ENCODE data around the gene CASP10. TPM values are rescaled to one million over a fixed set of nuclear protein-coding genes. Genes with fewer than 3 reads are reported as not detected.

CASP10 gene
- total RNA-seq, 2 experiments from 2014 or later = 26.6 to 37.4 TPM

DNA sequence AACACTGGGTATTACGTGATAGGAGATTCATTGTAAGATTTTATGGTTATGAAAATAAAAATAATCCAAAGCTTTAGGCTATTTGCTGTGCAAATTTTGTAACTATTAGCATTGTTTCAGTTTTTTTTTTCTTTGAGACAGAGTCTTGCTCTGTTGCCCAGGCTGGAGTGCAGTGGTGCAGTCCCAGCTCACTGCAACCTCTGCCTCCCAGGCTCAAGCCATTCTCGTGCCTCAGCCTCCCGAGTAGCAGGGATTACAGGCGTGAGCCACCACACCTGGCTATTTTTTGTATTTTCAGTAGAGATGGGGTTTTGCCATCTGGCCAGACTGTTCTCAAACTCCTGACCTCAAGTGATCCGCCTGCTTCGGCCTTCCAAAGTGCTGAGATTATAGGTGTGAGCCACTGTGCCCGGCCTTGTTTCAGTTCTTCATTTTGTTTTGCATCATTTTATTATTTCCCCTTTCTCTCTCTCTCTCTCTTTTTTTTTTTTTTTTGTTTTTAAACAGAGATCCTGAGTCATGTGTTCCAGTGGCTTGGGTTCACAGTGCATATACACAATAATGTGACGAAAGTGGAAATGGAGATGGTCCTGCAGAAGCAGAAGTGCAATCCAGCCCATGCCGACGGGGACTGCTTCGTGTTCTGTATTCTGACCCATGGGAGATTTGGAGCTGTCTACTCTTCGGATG lies 25.8 kb downstream of the CASP10 start:
- no peak for ATAC-seq
- peaks cover 6% of the 10 kb centered on the region for H3K4me1 Mint-ChIP-seq
- H3K36me3 Mint-ChIP-seq = peaks cover 38% of the 10 kb centered on the region
- no peaks in the 10 kb centered on the region for H3K9me3 Mint-ChIP-seq (ENCODE audit: low read depth)
- no peaks in the 10 kb centered on the region for H3K27me3 Mint-ChIP-seq
- CTCF ChIA-PET = no interaction called here
- H3K4me3 Mint-ChIP-seq = no peak overlapping the region
- no peak for DNase-seq
- no peak overlapping the region for H3K27ac Mint-ChIP-seq

DNA sequence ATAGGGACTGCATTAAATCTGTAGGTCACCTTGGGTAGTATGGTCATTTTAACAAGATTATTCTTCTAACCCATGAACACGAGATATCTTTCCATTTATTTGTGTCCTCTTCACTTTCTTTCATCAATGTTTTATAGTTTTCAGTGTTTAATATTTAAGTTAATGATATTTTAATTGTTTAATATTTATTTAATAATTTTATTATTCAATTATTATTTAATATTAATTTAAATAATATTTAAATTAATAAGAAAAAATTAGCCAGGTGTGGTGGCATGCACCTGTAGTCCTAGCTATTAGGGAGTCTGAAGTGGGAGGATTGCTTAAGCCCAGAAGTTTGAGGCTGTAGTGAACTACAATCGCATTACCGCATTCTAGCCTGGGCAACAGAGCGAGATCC lies 33.0 kb downstream of the CASP10 start:
- Mint-ChIP-seq H3K4me3 (no peak overlapping the region), H3K36me3 (peaks cover 36% of the 10 kb centered on the region), H3K4me1 (peaks cover 15% of the 10 kb centered on the region), H3K9me3 (ENCODE audit: low read depth) (no peaks in the 10 kb centered on the region), H3K27me3 (no peaks in the 10 kb centered on the region), H3K27ac (no peak overlapping the region)
- DNase-seq = no peak
- no peak for ATAC-seq
- CTCF ChIA-PET = interaction anchor here (0.9 to 3.1 kb wide), 3 partner anchors 12 to 16 kb away, joined by 3 to 10 read pairs (median 3); no protein-coding TSS in a partner anchor

DNA sequence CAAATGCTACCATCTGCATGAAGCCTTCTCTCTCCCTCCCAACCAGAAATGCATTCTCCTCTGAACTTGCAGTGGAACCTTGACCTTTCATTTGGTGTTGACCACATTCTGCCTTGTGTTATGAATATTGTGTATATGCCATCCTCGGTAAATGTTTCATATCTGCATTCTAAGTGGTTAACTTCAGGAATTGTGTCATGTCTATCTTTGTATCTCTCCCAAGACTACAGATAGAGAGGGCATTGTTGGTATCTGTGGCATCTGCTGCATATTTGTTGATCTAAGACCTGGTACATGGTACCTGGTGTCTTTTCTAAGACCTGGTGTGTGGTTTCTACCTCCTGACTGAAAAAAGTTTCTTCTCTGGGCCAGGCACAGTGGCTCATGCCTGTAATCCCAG lies 34.0 kb downstream of the CASP10 start:
- no peak overlapping the region for H3K4me3 Mint-ChIP-seq
- H3K27ac Mint-ChIP-seq = no peak overlapping the region
- H3K27me3 Mint-ChIP-seq = no peaks in the 10 kb centered on the region
- H3K36me3 Mint-ChIP-seq = peaks cover 33% of the 10 kb centered on the region
- CTCF ChIA-PET = no interaction called here
- DNase-seq (no peak), ATAC-seq (no peak)
- H3K4me1 Mint-ChIP-seq = peaks cover 15% of the 10 kb centered on the region
- no peaks in the 10 kb centered on the region for H3K9me3 Mint-ChIP-seq (ENCODE audit: low read depth)

DNA sequence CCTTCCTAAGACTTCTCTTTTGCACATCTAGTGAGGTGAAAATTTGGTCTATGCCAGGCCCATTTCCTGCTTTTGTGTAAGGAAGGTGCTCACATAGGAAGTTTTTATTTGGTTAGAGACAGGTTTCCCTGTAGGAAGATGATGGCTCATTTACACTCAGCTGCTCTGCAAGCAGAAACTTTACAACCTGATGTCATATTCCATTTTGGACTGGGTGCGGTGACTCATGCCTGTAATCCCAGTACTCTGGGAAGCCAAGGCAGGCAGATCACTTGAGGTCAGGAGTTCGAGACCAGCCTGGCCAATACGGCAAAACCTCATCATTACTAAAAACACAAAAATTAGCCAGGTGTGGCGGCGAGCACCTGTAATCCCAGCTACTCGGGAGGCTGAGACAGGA lies 35.8 kb downstream of the CASP10 start:
- DNase-seq = no peak
- H3K36me3 Mint-ChIP-seq = peaks cover 34% of the 10 kb centered on the region
- no peak overlapping the region for H3K4me3 Mint-ChIP-seq
- H3K4me1 Mint-ChIP-seq = peaks cover 25% of the 10 kb centered on the region
- CTCF ChIA-PET = interaction anchor here (1.5 kb wide), 1 partner anchor 13 kb away, joined by 8 read pairs; no protein-coding TSS in a partner anchor
- no peak for ATAC-seq
- no peaks in the 10 kb centered on the region for H3K9me3 Mint-ChIP-seq (ENCODE audit: low read depth)
- no peak overlapping the region for H3K27ac Mint-ChIP-seq
- no peaks in the 10 kb centered on the region for H3K27me3 Mint-ChIP-seq

DNA sequence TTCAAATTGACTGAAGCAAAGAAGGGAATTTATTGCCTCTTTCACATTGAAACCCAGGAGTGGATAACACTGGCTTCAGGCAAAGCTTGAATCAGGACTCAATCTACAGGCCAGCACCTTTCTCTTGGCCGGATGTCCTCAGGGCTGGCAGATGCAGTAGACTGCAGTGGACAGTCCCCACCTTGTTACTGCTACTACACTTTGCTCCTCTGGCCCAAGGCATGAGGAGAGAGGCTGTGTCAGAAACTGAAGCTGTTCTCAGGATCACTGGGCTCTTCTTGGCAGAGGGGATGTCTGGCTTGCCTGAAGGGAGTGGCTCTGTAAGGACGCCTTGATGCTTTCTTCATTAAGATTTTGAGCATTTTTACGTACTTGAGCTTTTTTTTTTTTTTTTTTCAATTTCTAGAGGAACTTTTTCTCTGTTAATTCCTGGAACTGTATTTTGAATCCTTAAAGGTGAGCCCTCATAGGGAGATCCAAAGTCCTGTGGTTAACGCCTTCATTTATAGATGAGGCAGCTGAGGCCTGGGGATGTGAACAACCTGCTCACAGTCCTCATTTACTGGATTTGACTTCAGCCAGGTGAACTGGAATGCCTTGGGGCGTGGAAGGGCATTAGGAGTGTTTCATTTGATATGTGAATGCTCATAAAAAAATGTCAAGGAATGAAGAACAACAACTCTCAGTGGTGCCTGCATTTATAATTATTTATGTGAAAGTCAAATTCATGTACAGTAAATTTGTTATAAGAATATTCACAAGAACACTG lies 36.6 kb downstream of the CASP10 start:
- Mint-ChIP-seq H3K27ac (no peak overlapping the region), H3K9me3 (ENCODE audit: low read depth) (no peaks in the 10 kb centered on the region), H3K4me1 (peaks cover 26% of the 10 kb centered on the region), H3K27me3 (no peaks in the 10 kb centered on the region), H3K36me3 (peaks cover 34% of the 10 kb centered on the region), H3K4me3 (no peak overlapping the region)
- ATAC-seq (no peak), DNase-seq (no peak)
- CTCF ChIA-PET = interaction anchor here (0.6 kb wide), 2 partner anchors 28 to 408 kb away, joined by 3 read pairs; partner anchors contain the start of gene BZW1

DNA sequence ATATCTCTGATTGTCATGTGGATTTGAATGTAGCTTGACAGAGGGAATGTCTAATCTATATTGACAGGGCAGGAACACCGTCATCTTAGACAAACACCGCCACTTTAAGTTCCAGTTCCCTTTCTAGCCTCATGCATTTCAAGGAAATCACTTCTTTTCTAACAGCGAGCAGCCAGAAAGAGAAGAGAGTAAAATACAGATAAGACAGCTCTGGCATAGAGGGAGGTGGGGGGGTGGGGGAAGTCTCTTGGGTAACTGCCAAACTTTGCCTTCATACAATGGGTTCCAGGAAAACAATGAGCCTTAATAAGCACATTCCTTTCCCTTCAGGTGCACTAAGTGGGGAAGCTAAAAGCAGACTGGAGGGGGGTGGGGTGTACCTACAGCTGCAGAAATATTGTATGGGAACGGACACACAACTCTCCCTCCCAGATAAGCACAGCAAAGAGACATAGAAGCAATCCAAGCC lies 37.2 kb downstream of the CASP10 start:
- H3K36me3 Mint-ChIP-seq = peaks cover 33% of the 10 kb centered on the region

DNA sequence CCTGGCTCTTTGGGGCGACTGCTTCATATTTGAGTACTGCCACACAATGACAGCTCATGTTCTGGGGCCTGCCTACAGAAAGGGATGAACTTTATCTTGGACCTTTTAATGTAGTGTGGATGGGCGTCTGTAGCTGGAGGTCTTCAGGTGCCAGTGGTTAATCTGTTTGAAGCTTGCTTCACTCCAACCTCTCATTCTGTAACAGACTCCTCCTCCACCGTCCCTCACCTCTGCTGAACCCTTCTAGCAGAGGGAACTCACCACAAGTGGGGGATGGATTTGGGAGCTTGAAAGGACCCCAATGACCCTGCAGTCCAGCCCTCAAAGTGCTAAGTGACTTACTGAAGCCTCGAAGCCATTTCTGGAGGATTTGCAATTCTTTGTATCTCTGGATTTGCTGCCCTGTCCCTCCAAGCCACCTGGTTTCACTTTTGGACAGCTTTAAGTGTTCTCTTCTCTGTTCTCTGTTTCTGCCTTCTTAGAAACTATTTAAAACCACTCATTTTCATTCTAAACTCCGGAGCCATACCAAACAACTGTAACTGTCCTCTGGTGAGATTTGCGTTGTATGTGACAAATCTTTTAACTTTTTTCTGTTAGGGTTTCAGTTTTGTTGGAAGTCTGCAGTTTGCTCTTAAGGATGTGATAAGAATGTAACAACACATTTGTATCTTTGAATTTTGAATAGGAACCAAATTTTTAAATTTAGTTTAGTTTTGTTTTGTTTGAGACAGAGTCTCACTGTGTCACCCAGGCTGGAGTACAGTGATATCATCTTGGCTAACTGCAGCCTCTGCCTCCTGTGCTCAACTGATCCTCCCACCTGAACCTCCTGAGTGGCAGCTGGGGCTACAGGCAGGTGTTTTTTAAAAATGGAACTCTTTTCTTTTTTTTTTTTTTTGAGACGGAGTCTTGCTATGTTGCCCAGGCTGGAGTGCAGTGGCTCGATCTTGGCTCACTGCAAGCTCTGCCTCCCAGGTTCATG lies 40.4 kb downstream of the CASP10 start:
- peak overlapping the region; percentile 68 for H3K27ac Mint-ChIP-seq
- H3K36me3 Mint-ChIP-seq = peaks cover 11% of the 10 kb centered on the region
- CTCF ChIA-PET = interaction anchor here (1.0 to 1.5 kb wide), 3 partner anchors 9 to 40 kb away, joined by 3 to 12 read pairs (median 7); partner anchors contain the start of gene CASP10
- DNase-seq = no peak
- peaks cover 25% of the 10 kb centered on the region for H3K4me1 Mint-ChIP-seq
- no peaks in the 10 kb centered on the region for H3K9me3 Mint-ChIP-seq (ENCODE audit: low read depth)
- H3K27me3 Mint-ChIP-seq = no peaks in the 10 kb centered on the region
- ATAC-seq = peak; percentile 33
- H3K4me3 Mint-ChIP-seq = peak overlapping the region; percentile 13

More for the DNA sequence above, 37.2 kb downstream of the CASP10 start:
- Mint-ChIP-seq H3K4me1 (peaks cover 31% of the 10 kb centered on the region), H3K27me3 (no peaks in the 10 kb centered on the region), H3K9me3 (ENCODE audit: low read depth) (no peaks in the 10 kb centered on the region), H3K27ac (no peak overlapping the region), H3K4me3 (no peak overlapping the region)
- CTCF ChIA-PET = interaction anchor here (0.8 kb wide), 1 partner anchor 44 kb away, joined by 3 read pairs; no protein-coding TSS in a partner anchor
- ATAC-seq (no peak), DNase-seq (no peak)

DNA sequence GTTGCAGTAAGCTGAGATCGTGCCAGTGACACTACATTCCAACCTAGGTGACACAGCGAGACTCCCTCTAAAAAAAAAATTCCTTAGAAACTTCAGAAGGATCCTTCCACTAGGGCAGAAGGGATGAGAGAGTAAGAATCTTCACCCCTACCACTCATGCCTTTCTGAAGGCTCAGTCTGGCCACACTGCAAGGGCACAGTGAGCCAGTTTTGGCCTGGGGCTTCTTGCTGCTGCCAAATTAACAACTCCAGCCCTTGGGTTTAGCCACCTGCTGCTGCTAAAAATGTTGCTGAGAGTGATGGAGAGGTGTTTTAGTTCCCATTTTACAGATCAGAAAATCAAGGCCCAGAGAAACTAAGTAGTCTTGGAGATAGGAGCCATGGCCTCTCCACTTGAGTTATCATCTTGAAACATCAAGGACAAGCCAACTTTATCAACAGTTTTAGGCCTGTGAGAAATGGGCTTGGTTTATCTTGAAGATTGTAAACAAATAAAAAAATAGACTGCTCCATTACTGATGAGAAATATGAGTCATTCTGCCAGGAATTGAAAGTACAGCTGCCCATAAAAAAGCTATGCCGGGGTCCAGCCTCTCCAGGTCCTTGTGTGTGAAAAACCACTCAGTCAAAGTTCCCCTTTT lies 45.5 kb downstream of the CASP10 start:
- no peak overlapping the region for H3K4me3 Mint-ChIP-seq
- ATAC-seq = no peak
- CTCF ChIA-PET = interaction anchor here (0.9 to 4.2 kb wide), 4 partner anchors 13 to 159 kb away, joined by 3 to 26 read pairs (median 3); partner anchors contain the start of gene CASP10

DNA sequence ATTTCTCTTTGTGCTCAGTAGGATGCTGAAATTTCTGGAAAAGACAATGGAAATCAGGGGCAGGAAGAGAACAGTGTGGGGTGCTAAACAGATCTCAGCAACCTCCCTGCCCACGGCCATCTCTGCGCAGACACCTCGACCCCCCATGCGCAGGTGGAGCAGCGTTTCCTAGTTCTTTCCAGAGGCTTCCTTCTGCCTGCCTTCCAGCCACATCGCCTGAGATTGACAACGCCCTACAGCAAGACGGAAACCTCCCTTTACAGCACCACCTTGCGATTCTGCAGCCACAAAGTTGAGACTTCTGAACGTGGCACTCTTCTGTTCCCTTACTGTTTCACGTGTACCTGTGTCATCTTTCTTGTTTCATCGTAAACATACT lies 46.0 kb downstream of the CASP10 start:
- Mint-ChIP-seq H3K36me3 (peaks cover under 1% of the 10 kb centered on the region), H3K9me3 (ENCODE audit: low read depth) (no peaks in the 10 kb centered on the region), H3K27me3 (no peaks in the 10 kb centered on the region), H3K4me1 (peaks cover 43% of the 10 kb centered on the region), H3K27ac (peak overlapping the region; percentile 20), H3K4me3 (no peak overlapping the region)
- CTCF ChIA-PET = interaction anchor here (0.6 to 4.2 kb wide), 7 partner anchors 13 to 160 kb away, joined by 3 to 26 read pairs (median 3); partner anchors contain the start of gene CASP10
- no peak for ATAC-seq
- no peak for DNase-seq

More for the DNA sequence above, 45.5 kb downstream of the CASP10 start:
- Mint-ChIP-seq H3K9me3 (ENCODE audit: low read depth) (no peaks in the 10 kb centered on the region), H3K4me1 (peaks cover 46% of the 10 kb centered on the region), H3K27me3 (no peaks in the 10 kb centered on the region), H3K27ac (peak overlapping the region; percentile 20), H3K36me3 (no peaks in the 10 kb centered on the region)
- no peak for DNase-seq

DNA sequence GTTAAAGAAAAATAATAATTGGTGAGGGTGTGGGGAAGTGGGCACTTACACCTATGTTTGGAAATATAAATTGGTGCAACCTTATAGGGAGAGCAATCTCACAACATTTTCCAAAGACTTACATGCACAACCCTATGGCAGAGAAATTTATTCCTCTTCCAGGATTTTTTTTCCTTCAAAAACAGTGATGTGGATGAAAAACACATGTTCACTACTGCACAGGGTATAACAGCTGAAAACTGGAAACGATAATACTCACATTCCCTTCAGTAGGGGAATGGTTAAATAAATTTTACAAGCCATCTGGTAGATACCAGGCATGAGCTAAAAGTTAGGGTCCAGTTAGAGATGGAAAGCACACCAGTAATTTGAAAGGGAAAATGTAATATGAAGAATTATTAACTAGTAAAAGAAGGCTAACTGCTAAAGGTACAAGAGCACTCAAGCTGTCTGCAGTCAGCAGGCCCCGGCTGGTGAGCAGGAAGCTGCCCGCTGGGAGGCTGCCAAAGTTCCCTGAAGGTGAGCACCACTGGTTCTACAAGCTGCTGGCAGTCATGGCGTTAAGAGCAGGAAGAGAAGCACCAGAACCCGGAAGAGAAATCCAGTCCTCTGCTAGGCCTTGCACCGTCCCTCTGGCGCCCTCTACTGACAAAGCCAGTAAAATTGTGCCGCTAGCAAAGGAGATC lies 49.0 kb downstream of the CASP10 start:
- Mint-ChIP-seq H3K27ac (peak overlapping the region; percentile 86), H3K27me3 (no peaks in the 10 kb centered on the region), H3K9me3 (ENCODE audit: low read depth) (no peaks in the 10 kb centered on the region), H3K4me3 (peak overlapping the region; percentile 96), H3K4me1 (peaks cover 50% of the 10 kb centered on the region), H3K36me3 (peaks cover 19% of the 10 kb centered on the region)
- CTCF ChIA-PET = interaction anchor here (0.7 to 4.6 kb wide), 56 partner anchors 9 to 548 kb away, joined by 3 to 166 read pairs (median 6); partner anchors contain the start of genes ALS2, CASP10, CASP8 and CFLAR
- peak; percentile 58 for ATAC-seq
- peak; percentile 96 for DNase-seq

DNA sequence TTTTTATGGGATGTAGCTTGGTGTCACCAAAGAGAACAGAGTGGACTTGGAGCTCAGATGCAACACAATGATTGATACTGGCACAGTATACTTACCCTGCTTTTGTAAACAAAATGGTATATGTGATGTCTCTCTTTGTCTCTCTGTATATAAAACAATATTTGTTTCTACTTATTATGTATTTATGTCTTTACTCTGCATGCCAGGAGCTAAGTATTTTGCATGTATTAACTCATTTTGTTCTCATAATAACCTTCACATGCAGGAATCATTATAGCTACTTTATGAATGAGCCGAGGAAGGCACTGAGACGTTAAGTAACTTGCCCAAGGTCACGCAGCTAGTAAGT lies 49.5 kb downstream of the CASP10 start:
- Mint-ChIP-seq H3K36me3 (peaks cover 23% of the 10 kb centered on the region), H3K27me3 (no peaks in the 10 kb centered on the region), H3K4me1 (peaks cover 53% of the 10 kb centered on the region), H3K9me3 (ENCODE audit: low read depth) (no peaks in the 10 kb centered on the region), H3K27ac (peak overlapping the region; percentile 86), H3K4me3 (peak overlapping the region; percentile 96)
- ATAC-seq (no peak), DNase-seq (no peak)
- CTCF ChIA-PET = interaction anchor here (0.7 to 4.6 kb wide), 57 partner anchors 9 to 548 kb away, joined by 3 to 166 read pairs (median 6); partner anchors contain the start of genes ALS2, CASP10, CASP8 and CFLAR
